ENCODE data around the gene GTF2A1L.

GTF2A1L gene

GRCh38 chr2:48707466-48707865 lies 89.8 kb downstream of the GTF2A1L start:
- no peak for DNase-seq

- no peak for DNase-seq
These were observed 91.7 kb downstream of the GTF2A1L start for GRCh38 chr2:48709096-48710034.

- no peak for DNase-seq
These were observed 93.7 kb downstream of the GTF2A1L start for GRCh38 chr2:48711343-48711742.

GRCh38 chr2:48712151-48712550 lies 94.5 kb downstream of the GTF2A1L start:
- DNase-seq: no peak

GRCh38 chr2:48713647-48714046 lies 96.0 kb downstream of the GTF2A1L start:
- DNase-seq: no peak

- DNase-seq: no peak
These were observed 96.6 kb downstream of the GTF2A1L start for GRCh38 chr2:48714245-48714644.

- DNase-seq: peak; percentile 21
These were observed 97.6 kb downstream of the GTF2A1L start for GRCh38 chr2:48715042-48715899.

GRCh38 chr2:48715956-48716355 lies 98.3 kb downstream of the GTF2A1L start:
- DNase-seq: no peak

GRCh38 chr2:48717846-48718245 lies 100.2 kb downstream of the GTF2A1L start:
- DNase-seq: no peak

GRCh38 chr2:48719480-48720177 lies 102.0 kb downstream of the GTF2A1L start:
- peak; percentile 47 for DNase-seq

- no peak for DNase-seq
These were observed 103.5 kb downstream of the GTF2A1L start for GRCh38 chr2:48721158-48721557.

GRCh38 chr2:48722391-48722790 lies 104.7 kb downstream of the GTF2A1L start:
- no peak for DNase-seq

GRCh38 chr2:48723129-48723528 lies 105.5 kb downstream of the GTF2A1L start:
- no peak for DNase-seq

GRCh38 chr2:48724278-48724677 lies 106.6 kb downstream of the GTF2A1L start:
- DNase-seq: no peak

- no peak for DNase-seq
These were observed 108.2 kb downstream of the GTF2A1L start for GRCh38 chr2:48725696-48726494.

- DNase-seq: no peak
These were observed 109.9 kb downstream of the GTF2A1L start for GRCh38 chr2:48727560-48727959.

GRCh38 chr2:48728295-48728694 lies 110.6 kb downstream of the GTF2A1L start:
- no peak for DNase-seq

- DNase-seq: no peak
These were observed 111.2 kb downstream of the GTF2A1L start for GRCh38 chr2:48728840-48729239.
